Thoracic aorta (tissue), 2 donors: ENCODE data around the gene SDHAF1. TPM values are rescaled to one million over a fixed set of nuclear protein-coding genes. Genes with fewer than 3 reads are reported as not detected.

Source experiments
- ATAC-seq: fragments of 150-250 bp; one replicate; pipeline ENCODE4 v1.8.0; 2017; ENCODE audit warnings: low read depth; ENCODE audit not compliant: insufficient number of reproducible peaks, low FRiP score
- DNase-seq: peaks from one replicate; pipeline ENCODE4 v3.0.0-alpha.2; 2020; ENCODE audit warnings: low spot score
- H3K27ac ChIP-seq, 2 donors: fragments of 200-600 bp; sonication (generic); 1 replicate in 1 of 2; 2 replicates in 1 of 2; pipeline ENCODE4 v1.5.1; 2016; ENCODE audit warnings: mild to moderate bottlenecking in 2 of 2, moderate library complexity in 2 of 2
- H3K27me3 ChIP-seq: fragments of 200-600 bp; sonication (generic); replicated peaks from 2 replicates; pipeline ENCODE4 v1.6.0; 2016; ENCODE audit warnings: mild to moderate bottlenecking; ENCODE audit not compliant: insufficient read depth
- H3K36me3 ChIP-seq: fragments of 200-600 bp; sonication (generic); one replicate; pipeline ENCODE4 v1.5.1; 2016
- H3K4me1 ChIP-seq, 2 donors: fragments of 200-600 bp; sonication (generic); 1 replicate in 1 of 2; 2 replicates in 1 of 2; pipeline versions ENCODE4 v1.5.1 to v1.6.0; 2016; ENCODE audit warnings: low read depth in 2 of 2, mild to moderate bottlenecking in 1 of 2; ENCODE audit not compliant: control insufficient read depth in 1 of 2
- H3K4me3 ChIP-seq: fragments of 200-600 bp; sonication (generic); 2 replicates; pipeline ENCODE4 v1.5.1; 2016; ENCODE audit warnings: mild to moderate bottlenecking
- H3K9me3 ChIP-seq: fragments of 200-600 bp; sonication (generic); 2 replicates; pipeline ENCODE4 v1.5.1; 2016
- total RNA-seq, 2 donors: library from RNA; depleted of rRNA; stranded (reverse); fragments of >200 nt; gene quantifications; one replicate each; pipeline versions ENCODE4 v1.1.0 to v1.2.3, GENCODE V29; 2016
- TF ChIP-seq, protein P1 (sequence below): fragments of 200-600 bp; sonication (generic); IDR thresholded peaks from one replicate; pipeline ENCODE4 v1.5.1; 2019; ENCODE audit warnings: antibody characterized with exemption

SDHAF1 gene
- total RNA-seq, 2 donors from 2014 or later: 43.0 to 70.5 TPM

DNA sequence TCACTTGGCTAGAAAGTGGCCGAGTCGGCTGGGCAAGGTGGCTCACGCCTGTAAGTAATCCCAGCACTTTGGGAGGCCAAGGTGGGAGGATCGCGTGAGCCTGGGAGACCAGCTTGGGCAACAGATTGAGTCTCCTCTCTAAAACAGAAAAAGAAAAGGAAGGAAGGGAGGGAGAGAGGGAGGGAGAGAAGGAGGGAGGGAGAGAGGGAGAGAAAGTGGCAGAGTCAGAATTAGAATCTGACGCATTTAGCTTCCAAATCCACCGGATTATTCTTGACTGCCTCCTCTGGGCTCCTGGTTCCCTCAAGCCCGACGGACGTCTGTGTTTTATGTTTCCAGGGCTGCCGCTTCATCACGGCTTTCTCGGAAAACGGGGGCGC is 36.3 kb upstream of the SDHAF1 start:
- H3K27me3 ChIP-seq: no peaks in the 10 kb centered on the region
- H3K36me3 ChIP-seq: no peaks in the 10 kb centered on the region
- no peaks in the 10 kb centered on the region for H3K9me3 ChIP-seq
- TF ChIP-seq, protein P1, sequence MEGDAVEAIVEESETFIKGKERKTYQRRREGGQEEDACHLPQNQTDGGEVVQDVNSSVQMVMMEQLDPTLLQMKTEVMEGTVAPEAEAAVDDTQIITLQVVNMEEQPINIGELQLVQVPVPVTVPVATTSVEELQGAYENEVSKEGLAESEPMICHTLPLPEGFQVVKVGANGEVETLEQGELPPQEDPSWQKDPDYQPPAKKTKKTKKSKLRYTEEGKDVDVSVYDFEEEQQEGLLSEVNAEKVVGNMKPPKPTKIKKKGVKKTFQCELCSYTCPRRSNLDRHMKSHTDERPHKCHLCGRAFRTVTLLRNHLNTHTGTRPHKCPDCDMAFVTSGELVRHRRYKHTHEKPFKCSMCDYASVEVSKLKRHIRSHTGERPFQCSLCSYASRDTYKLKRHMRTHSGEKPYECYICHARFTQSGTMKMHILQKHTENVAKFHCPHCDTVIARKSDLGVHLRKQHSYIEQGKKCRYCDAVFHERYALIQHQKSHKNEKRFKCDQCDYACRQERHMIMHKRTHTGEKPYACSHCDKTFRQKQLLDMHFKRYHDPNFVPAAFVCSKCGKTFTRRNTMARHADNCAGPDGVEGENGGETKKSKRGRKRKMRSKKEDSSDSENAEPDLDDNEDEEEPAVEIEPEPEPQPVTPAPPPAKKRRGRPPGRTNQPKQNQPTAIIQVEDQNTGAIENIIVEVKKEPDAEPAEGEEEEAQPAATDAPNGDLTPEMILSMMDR: no peak
- ATAC-seq: no peak
- no peak overlapping the region for H3K27ac ChIP-seq
- H3K4me3 ChIP-seq: peak overlapping the region; percentile 55
- DNase-seq: no peak
- peaks cover 0 to 14% of the 10 kb centered on the region in 2 donors for H3K4me1 ChIP-seq

- ATAC-seq (no peak), DNase-seq (no peak)
- Histone ChIP-seq H3K9me3 (no peaks in the 10 kb centered on the region), H3K36me3 (no peaks in the 10 kb centered on the region), H3K27me3 (no peaks in the 10 kb centered on the region), H3K27ac (no peak overlapping the region), H3K4me1 (peaks cover 0 to 14% of the 10 kb centered on the region in 2 donors), H3K4me3 (peak overlapping the region; percentile 55)
- TF ChIP-seq, protein P1: no peak
These were observed 35.7 kb upstream of the SDHAF1 start for GRCh38 chr19:35959040-35959967.

DNA sequence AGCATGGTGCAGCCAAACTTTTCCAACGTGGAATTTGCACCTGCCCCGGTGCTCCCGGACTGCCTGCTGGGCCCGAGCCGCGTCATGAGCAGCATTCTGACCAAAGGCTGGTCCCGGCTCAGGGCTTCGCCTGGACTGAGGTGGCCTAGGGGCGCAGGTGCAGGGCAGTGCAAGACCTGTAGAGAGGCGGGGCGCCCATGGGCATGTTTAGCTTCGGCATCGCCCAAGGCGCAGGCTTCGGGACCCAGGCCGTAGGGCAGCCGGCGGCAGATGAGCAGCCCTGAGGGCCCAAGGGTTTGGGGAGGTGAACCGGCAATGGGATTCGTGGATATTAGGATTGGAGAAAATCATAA is 35.0 kb upstream of the SDHAF1 start:
- H3K27ac ChIP-seq: no peak overlapping the region
- DNase-seq (no peak), ATAC-seq (no peak)
- no peaks in the 10 kb centered on the region for H3K9me3 ChIP-seq
- no peaks in the 10 kb centered on the region for H3K27me3 ChIP-seq
- TF ChIP-seq, protein P1: no peak
- no peak overlapping the region for H3K4me3 ChIP-seq
- H3K36me3 ChIP-seq: no peaks in the 10 kb centered on the region
- peaks cover 0 to 14% of the 10 kb centered on the region in 2 donors for H3K4me1 ChIP-seq

DNA sequence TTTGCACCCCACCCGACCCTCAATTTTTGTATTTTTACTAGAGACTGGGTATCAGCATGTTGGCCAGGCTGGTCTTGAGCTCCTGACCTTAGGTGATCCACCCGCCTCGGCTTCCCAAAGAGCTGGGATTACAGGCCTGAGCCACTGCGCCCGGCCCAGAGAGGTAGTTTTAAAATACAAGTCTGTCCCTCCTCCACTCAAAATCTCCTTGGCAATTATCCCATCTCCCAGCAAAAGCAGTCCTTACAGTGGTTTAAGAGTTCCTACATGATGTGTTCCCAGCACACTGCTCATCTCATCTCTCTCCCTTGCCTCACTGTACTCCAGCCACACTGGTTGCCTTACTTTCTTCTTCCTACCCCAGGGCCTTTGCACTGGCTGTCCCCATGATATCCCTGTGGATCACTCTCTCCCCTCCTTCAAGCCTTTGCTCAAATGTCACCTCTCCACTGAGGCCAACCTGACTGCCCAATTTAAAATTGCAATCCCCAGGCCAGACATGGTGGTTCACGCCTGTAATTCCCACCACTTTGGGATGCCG is 34.5 kb upstream of the SDHAF1 start:
- Histone ChIP-seq H3K27me3 (no peaks in the 10 kb centered on the region), H3K4me3 (no peak overlapping the region), H3K4me1 (peaks cover 0 to 14% of the 10 kb centered on the region in 2 donors), H3K27ac (no peak overlapping the region), H3K36me3 (no peaks in the 10 kb centered on the region), H3K9me3 (no peaks in the 10 kb centered on the region)
- DNase-seq: no peak
- ATAC-seq: no peak
- TF ChIP-seq, protein P1: no peak

DNA sequence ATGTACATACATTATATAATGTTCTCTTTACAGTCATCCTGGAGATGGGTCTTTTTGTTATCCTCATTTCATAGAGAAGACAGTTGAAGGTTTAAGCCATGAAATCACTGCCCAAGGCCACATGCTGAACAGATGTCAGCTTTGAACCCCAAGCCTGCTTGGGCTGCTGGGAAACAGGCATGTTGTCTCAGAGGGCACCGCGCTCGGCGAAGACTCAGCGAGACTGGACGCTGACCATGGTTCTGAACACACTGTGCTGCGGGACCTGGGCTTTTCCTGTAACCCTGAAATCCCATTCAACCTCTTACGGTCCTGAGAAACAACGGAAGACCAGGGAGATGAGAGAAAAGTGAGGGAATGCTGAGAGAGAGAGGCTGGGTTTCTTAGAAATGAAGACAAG is 31.5 kb upstream of the SDHAF1 start:
- no peaks in the 10 kb centered on the region for H3K27me3 ChIP-seq
- H3K4me3 ChIP-seq: no peak overlapping the region

More for the DNA sequence above, 31.5 kb upstream of the SDHAF1 start:
- H3K4me1 ChIP-seq: peaks cover 0 to 14% of the 10 kb centered on the region in 2 donors
- H3K27ac ChIP-seq: no peak overlapping the region
- DNase-seq (no peak), ATAC-seq (no peak)
- no peaks in the 10 kb centered on the region for H3K9me3 ChIP-seq
- TF ChIP-seq, protein P1: no peak
- H3K36me3 ChIP-seq: no peaks in the 10 kb centered on the region
